Osteoblast (primary cell): ENCODE data around the gene HOXA10. TPM values are rescaled to one million over a fixed set of nuclear protein-coding genes. Genes with fewer than 3 reads are reported as not detected.

Experiments used
- DNase-seq: peaks from one replicate; pipeline ENCODE4 v3.0.0; 2011; ENCODE audit warnings: low spot score, mixed read lengths; ENCODE audit not compliant: insufficient read length; ENCODE audit errors: missing footprints
- H2AFZ ChIP-seq: 2 replicates; pipeline ENCODE4 v1.6.0; 2011; ENCODE audit warnings: mild to moderate bottlenecking, low read length
- H3K27ac ChIP-seq: 2 replicates; pipeline ENCODE4 v1.5.1; 2011; ENCODE audit warnings: mild to moderate bottlenecking, low read depth, low read length, moderate library complexity
- H3K27me3 ChIP-seq: 2 replicates; pipeline ENCODE4 v1.6.0; 2012; ENCODE audit warnings: mild to moderate bottlenecking, control low read depth, inconsistent platforms, low read length, moderate library complexity; ENCODE audit not compliant: insufficient read depth
- H3K36me3 ChIP-seq: 2 replicates; pipeline ENCODE4 v1.5.1; 2011; ENCODE audit warnings: mild to moderate bottlenecking, low read length, control low read depth, moderate library complexity; ENCODE audit not compliant: insufficient read depth
- H3K4me1 ChIP-seq: 2 replicates; pipeline ENCODE4 v1.5.1; 2011; ENCODE audit warnings: mild to moderate bottlenecking, low read length, control low read depth, moderate library complexity; ENCODE audit not compliant: insufficient read depth
- H3K4me2 ChIP-seq: 2 replicates; pipeline ENCODE4 v1.6.0; 2011; ENCODE audit warnings: mild to moderate bottlenecking, low read length; ENCODE audit not compliant: insufficient read depth
- H3K4me3 ChIP-seq: fragments of 200-600 bp; sonication (generic); 3 replicates; pipeline ENCODE4 v1.5.1; 2012; ENCODE audit warnings: mild to moderate bottlenecking, low read length, inconsistent platforms; ENCODE audit not compliant: insufficient read depth
- H3K79me2 ChIP-seq: 2 replicates; pipeline ENCODE4 v1.6.0; 2012; ENCODE audit warnings: mild to moderate bottlenecking, low read length, control low read depth, inconsistent platforms; ENCODE audit not compliant: insufficient read depth
- H3K9me3 ChIP-seq: 2 replicates; pipeline ENCODE4 v1.5.1; 2011; ENCODE audit warnings: low read depth, low read length, control low read depth
- H4K20me1 ChIP-seq: 2 replicates; pipeline ENCODE4 v1.6.0; 2012; ENCODE audit warnings: mild to moderate bottlenecking, low read length, control low read depth; ENCODE audit not compliant: insufficient read depth
- CTCF ChIP-seq: IDR thresholded peaks from 2 replicates; pipeline ENCODE4 v1.5.1; 2011; ENCODE audit warnings: mild to moderate bottlenecking, low read depth, low read length, moderate library complexity; ENCODE audit errors: extremely low read depth
- total RNA-seq: library from RNA; depleted of rRNA; stranded (reverse); fragments of >200 nt; gene quantifications from 2 replicates; pipeline ENCODE4 v1.2.3, GENCODE V29; 2012

HOXA10 gene
- total RNA-seq, 1 donor, result 43.1 TPM

- H3K27ac ChIP-seq, result peak overlapping the region; percentile 88
- H3K4me2 ChIP-seq, result peak overlapping the region; percentile 99
- H3K9me3 ChIP-seq, result no peaks in the 10 kb centered on the region
- peak overlapping the region; percentile 93 for H3K4me3 ChIP-seq
- peaks cover 9% of the 10 kb centered on the region for H4K20me1 ChIP-seq
- peak overlapping the region; percentile 95 for H2AFZ ChIP-seq
- peaks cover 49% of the 10 kb centered on the region for H3K4me1 ChIP-seq
- DNase-seq, result peak; percentile 91
- H3K36me3 ChIP-seq, result peaks cover 4% of the 10 kb centered on the region
- peaks cover 78% of the 10 kb centered on the region for H3K79me2 ChIP-seq
- no peaks in the 10 kb centered on the region for H3K27me3 ChIP-seq
- TF ChIP-seq CTCF, result no peak
Observed at GRCh38 chr7:27152816-27153442, 21.2 kb downstream of the HOXA10 start.

- Histone ChIP-seq H4K20me1 (peaks cover 9% of the 10 kb centered on the region), H3K27me3 (no peaks in the 10 kb centered on the region), H2AFZ (peak within 1 kb of the TSS; percentile 95), H3K79me2 (peaks cover 86% of the 10 kb centered on the region), H3K9me3 (no peaks in the 10 kb centered on the region), H3K27ac (peak within 1 kb of the TSS; percentile 88), H3K4me3 (peak within 1 kb of the TSS; percentile 93), H3K4me1 (peaks cover 53% of the 10 kb centered on the region), H3K4me2 (peak within 1 kb of the TSS; percentile 99), H3K36me3 (peaks cover 4% of the 10 kb centered on the region)
- peak; percentile 97 for DNase-seq
- TF ChIP-seq CTCF, result no peak
Observed at GRCh38 chr7:27151931-27152815, 21.9 kb downstream of the HOXA10 start, which contains the start of gene HOXA3. Gene HOXA3 (minus strand): TSS chr7:27152583. CDS start chr7:27110640, 41,943 bp downstream.

- H4K20me1 ChIP-seq, result peaks cover 9% of the 10 kb centered on the region
- no peaks in the 10 kb centered on the region for H3K27me3 ChIP-seq
- H3K4me1 ChIP-seq, result peaks cover 59% of the 10 kb centered on the region
- no peaks in the 10 kb centered on the region for H3K9me3 ChIP-seq
- H3K36me3 ChIP-seq, result peaks cover 9% of the 10 kb centered on the region
- H3K27ac ChIP-seq, result peak overlapping the region; percentile 88
- H3K4me2 ChIP-seq, result peak overlapping the region; percentile 99
- no peak for TF ChIP-seq CTCF
- peaks cover 93% of the 10 kb centered on the region for H3K79me2 ChIP-seq
- peak overlapping the region; percentile 95 for H2AFZ ChIP-seq
- DNase-seq, result peak; percentile 72
- peak overlapping the region; percentile 93 for H3K4me3 ChIP-seq
Observed at GRCh38 chr7:27151341-27151930, 22.7 kb downstream of the HOXA10 start.
